GM12878 (cell line): ENCODE results near the gene MBD3L2. TPM values are rescaled to one million over a fixed set of nuclear protein-coding genes. Genes with fewer than 3 reads are reported as not detected.

Experiments
- ATF7 ChIP-seq: fragments of 450-650 bp; IDR thresholded peaks from 2 replicates; pipeline ENCODE4 v1.6.1; 2016; ENCODE audit warnings: low read depth, mild to moderate bottlenecking
- BMI1 ChIP-seq: fragments of 450-650 bp; IDR thresholded peaks from 2 replicates; pipeline ENCODE4 v1.6.1; 2016; ENCODE audit warnings: mild to moderate bottlenecking, moderate library complexity, borderline replicate concordance
- CBFB ChIP-seq: IDR thresholded peaks from 2 replicates; pipeline ENCODE4 v1.6.1; 2016; ENCODE audit warnings: antibody characterized with exemption, low read depth
- CHD4 ChIP-seq: fragments of 200-600 bp; sonication (generic); IDR thresholded peaks from 2 replicates; pipeline ENCODE4 v1.6.1; 2016; ENCODE audit warnings: mild to moderate bottlenecking
- FOXK2 ChIP-seq: fragments of 450-650 bp; IDR thresholded peaks from 2 replicates; pipeline ENCODE4 v1.6.1; 2017; ENCODE audit warnings: mild to moderate bottlenecking, moderate library complexity
- GABPA ChIP-seq: IDR thresholded peaks from 2 replicates; pipeline ENCODE4 v1.6.1; 2014; ENCODE audit warnings: antibody characterized with exemption, low read depth, mild to moderate bottlenecking, inconsistent platforms
- GATAD2B ChIP-seq: fragments of 450-650 bp; conservative IDR thresholded peaks from 2 replicates; pipeline ENCODE4 v1.6.1; 2017; ENCODE audit warnings: low read depth, mild to moderate bottlenecking, moderate library complexity
- KDM1A ChIP-seq: fragments of 200-600 bp; sonication (generic); IDR thresholded peaks from 2 replicates; pipeline ENCODE4 v1.6.1; 2016; ENCODE audit warnings: borderline replicate concordance
- MTA2 ChIP-seq: fragments of 450-650 bp; IDR thresholded peaks from 2 replicates; pipeline ENCODE4 v1.6.1; 2016; ENCODE audit warnings: low read depth, mild to moderate bottlenecking, moderate library complexity
- MXI1 ChIP-seq: fragments of 150-350 bp; IDR thresholded peaks from 2 replicates; pipeline ENCODE4 v1.6.1; 2011; ENCODE audit warnings: low read depth, mild to moderate bottlenecking, inconsistent platforms, low read length, improper control_type of control experiment
- MYC ChIP-seq: IDR thresholded peaks from 2 replicates; pipeline ENCODE4 v1.6.1; 2011; ENCODE audit warnings: mild to moderate bottlenecking, low read length, moderate library complexity, inconsistent platforms; ENCODE audit not compliant: insufficient read depth, insufficient replicate concordance, insufficient read length, severe bottlenecking
- NFXL1 ChIP-seq: fragments of 450-650 bp; IDR thresholded peaks from 2 replicates; pipeline ENCODE4 v1.6.1; 2017; ENCODE audit warnings: antibody characterized with exemption, mild to moderate bottlenecking, borderline replicate concordance
- PML ChIP-seq: IDR thresholded peaks from 2 replicates; pipeline ENCODE4 v1.6.1; 2012; ENCODE audit warnings: low read length, inconsistent platforms
- RELA ChIP-seq: fragments of 450-650 bp; IDR thresholded peaks from 2 replicates; pipeline ENCODE4 v1.8.0; 2014; ENCODE audit warnings: borderline replicate concordance; ENCODE audit not compliant: partially characterized antibody
- RFX5 ChIP-seq: IDR thresholded peaks from 2 replicates; pipeline ENCODE4 v1.6.1; 2011; ENCODE audit warnings: low read depth, low read length, improper control_type of control experiment
- SMAD1 ChIP-seq: fragments of 450-650 bp; IDR thresholded peaks from 2 replicates; pipeline ENCODE4 v1.6.1; 2018; ENCODE audit warnings: mild to moderate bottlenecking, low read depth; ENCODE audit not compliant: partially characterized antibody
- SPI1 ChIP-seq: IDR thresholded peaks from 2 replicates; pipeline ENCODE4 v1.6.1; 2011; ENCODE audit warnings: low read depth, mild to moderate bottlenecking, low read length, moderate library complexity, borderline replicate concordance; ENCODE audit not compliant: insufficient read depth
- TAF1 ChIP-seq: IDR thresholded peaks from 2 replicates; pipeline ENCODE4 v1.6.1; 2011; ENCODE audit warnings: mild to moderate bottlenecking, low read depth, low read length, borderline replicate concordance
- ZNF207 ChIP-seq: fragments of 450-650 bp; IDR thresholded peaks from 2 replicates; pipeline ENCODE4 v1.6.1; 2014; ENCODE audit warnings: antibody characterized with exemption, mild to moderate bottlenecking, borderline replicate concordance
- ZNF217 ChIP-seq: fragments of 450-650 bp; IDR thresholded peaks from 2 replicates; pipeline ENCODE4 v1.6.1; 2017; ENCODE audit warnings: antibody characterized with exemption, mild to moderate bottlenecking
- ZNF274 ChIP-seq: IDR thresholded peaks from one replicate; pipeline ENCODE4 v1.8.0; 2011; ENCODE audit not compliant: insufficient read length, insufficient read depth
- ZSCAN29 ChIP-seq: fragments of 450-650 bp; IDR thresholded peaks from 2 replicates; pipeline ENCODE4 v1.6.1; 2017; ENCODE audit warnings: mild to moderate bottlenecking, moderate library complexity
- polyA plus RNA-seq, 11 experiments: library from polyadenylated mRNA; depleted of rRNA in 4 of 11; unstranded in 6 of 11; stranded (reverse) in 5 of 11; fragments of >200 nt; fragmentation: Nextera tagmentation in 4 of 11; fragmentation: Illumina TruSeq in 1 of 11; extraction: Ambion mirVana in 4 of 11; extraction: Trizol in 1 of 11; gene quantifications; 1 replicate in 1 of 11; 2 replicates in 10 of 11; pipeline versions ENCODE4 v1.2.1 to v1.2.3, GENCODE V29; 2011 to 2016; ENCODE audit warnings: inconsistent platforms in 2 of 11, missing spikeins in 2 of 11, low read depth in 1 of 11
- total RNA-seq, 4 experiments: library from RNA; depleted of rRNA in 3 of 4; stranded (reverse); fragments of >200 nt in 3 of 4; fragmentation: Illumina TruSeq in 1 of 4; extraction: Trizol in 1 of 4; gene quantifications; 2 replicates each; pipeline versions ENCODE4 v1.2.1 to v1.2.3, GENCODE V29; 2013 to 2021
- TF ChIP-seq, protein P1 (sequence below): fragments of 450-650 bp; formaldehyde crosslinking; IDR thresholded peaks from 2 replicates; pipeline ENCODE4 v1.4.0; 2020; ENCODE audit warnings: mild to moderate bottlenecking, moderate library complexity
- TF ChIP-seq, protein P2 (sequence below): IDR thresholded peaks from 2 replicates; pipeline ENCODE4 v1.6.1; 2011; ENCODE audit warnings: borderline replicate concordance, low read depth, mild to moderate bottlenecking, moderate library complexity, low read length; ENCODE audit not compliant: insufficient read depth, poor library complexity, severe bottlenecking
- TF ChIP-seq, protein P3 (sequence below): IDR thresholded peaks from 2 replicates; pipeline ENCODE4 v1.6.1; 2012; ENCODE audit warnings: low read depth, low read length, improper control_type of control experiment
- TF ChIP-seq, protein P4 (sequence below): fragments of 450-650 bp; IDR thresholded peaks from 2 replicates; pipeline ENCODE4 v1.6.1; 2016; ENCODE audit warnings: mild to moderate bottlenecking

MBD3L2 gene
- total and polyA plus RNA-seq, 10 of the 15 experiments (the other 5 are each of a cell fraction or from before 2014, with no cell fraction given), result not detected

DNA sequence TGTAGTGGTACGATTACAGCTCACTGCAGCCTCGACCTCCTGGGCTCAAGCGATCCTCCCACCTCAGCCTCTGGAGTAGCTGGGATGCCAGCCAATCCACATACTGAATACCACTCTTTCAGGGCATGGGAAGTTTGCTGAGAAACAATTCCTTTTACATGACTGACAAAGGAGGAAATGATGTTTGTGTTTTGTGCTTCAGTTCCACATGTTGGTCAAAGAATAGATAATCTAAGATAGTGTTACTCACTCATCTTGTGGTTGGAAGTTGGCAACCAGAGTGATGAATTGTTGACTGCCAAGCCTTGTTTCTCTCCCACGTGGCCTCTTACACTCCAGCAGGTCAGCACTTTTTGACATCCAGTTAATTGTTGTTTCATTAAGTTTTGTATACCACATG is 35.4 kb upstream of the MBD3L2 start (continued):
- TF ChIP-seq KDM1A, result no peak
- no peak for TF ChIP-seq CBFB
- TF ChIP-seq SMAD1, result no peak
- no peak for TF ChIP-seq MYC
- peak; percentile 87 for TF ChIP-seq SPI1
- no peak for TF ChIP-seq GATAD2B
- TF ChIP-seq BMI1, result no peak
- TF ChIP-seq FOXK2, result no peak
- TF ChIP-seq MTA2, result peak; percentile 78
- no peak for TF ChIP-seq ZNF274
- TF ChIP-seq, protein P1, sequence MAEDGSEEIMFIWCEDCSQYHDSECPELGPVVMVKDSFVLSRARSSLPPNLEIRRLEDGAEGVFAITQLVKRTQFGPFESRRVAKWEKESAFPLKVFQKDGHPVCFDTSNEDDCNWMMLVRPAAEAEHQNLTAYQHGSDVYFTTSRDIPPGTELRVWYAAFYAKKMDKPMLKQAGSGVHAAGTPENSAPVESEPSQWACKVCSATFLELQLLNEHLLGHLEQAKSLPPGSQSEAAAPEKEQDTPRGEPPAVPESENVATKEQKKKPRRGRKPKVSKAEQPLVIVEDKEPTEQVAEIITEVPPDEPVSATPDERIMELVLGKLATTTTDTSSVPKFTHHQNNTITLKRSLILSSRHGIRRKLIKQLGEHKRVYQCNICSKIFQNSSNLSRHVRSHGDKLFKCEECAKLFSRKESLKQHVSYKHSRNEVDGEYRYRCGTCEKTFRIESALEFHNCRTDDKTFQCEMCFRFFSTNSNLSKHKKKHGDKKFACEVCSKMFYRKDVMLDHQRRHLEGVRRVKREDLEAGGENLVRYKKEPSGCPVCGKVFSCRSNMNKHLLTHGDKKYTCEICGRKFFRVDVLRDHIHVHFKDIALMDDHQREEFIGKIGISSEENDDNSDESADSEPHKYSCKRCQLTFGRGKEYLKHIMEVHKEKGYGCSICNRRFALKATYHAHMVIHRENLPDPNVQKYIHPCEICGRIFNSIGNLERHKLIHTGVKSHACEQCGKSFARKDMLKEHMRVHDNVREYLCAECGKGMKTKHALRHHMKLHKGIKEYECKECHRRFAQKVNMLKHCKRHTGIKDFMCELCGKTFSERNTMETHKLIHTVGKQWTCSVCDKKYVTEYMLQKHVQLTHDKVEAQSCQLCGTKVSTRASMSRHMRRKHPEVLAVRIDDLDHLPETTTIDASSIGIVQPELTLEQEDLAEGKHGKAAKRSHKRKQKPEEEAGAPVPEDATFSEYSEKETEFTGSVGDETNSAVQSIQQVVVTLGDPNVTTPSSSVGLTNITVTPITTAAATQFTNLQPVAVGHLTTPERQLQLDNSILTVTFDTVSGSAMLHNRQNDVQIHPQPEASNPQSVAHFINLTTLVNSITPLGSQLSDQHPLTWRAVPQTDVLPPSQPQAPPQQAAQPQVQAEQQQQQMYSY (CRISPR knock-in tag), result no peak
- no peak for TF ChIP-seq CHD4
- TF ChIP-seq NFXL1, result no peak
- TF ChIP-seq ZNF217, result no peak
- TF ChIP-seq, protein P2, sequence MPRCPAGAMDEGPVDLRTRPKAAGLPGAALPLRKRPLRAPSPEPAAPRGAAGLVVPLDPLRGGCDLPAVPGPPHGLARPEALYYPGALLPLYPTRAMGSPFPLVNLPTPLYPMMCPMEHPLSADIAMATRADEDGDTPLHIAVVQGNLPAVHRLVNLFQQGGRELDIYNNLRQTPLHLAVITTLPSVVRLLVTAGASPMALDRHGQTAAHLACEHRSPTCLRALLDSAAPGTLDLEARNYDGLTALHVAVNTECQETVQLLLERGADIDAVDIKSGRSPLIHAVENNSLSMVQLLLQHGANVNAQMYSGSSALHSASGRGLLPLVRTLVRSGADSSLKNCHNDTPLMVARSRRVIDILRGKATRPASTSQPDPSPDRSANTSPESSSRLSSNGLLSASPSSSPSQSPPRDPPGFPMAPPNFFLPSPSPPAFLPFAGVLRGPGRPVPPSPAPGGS, result no peak
- TF ChIP-seq RELA, result peak; percentile 35
- no peak for TF ChIP-seq RFX5
- no peak for TF ChIP-seq ZNF207
- no peak for TF ChIP-seq ZSCAN29
- TF ChIP-seq, protein P3, sequence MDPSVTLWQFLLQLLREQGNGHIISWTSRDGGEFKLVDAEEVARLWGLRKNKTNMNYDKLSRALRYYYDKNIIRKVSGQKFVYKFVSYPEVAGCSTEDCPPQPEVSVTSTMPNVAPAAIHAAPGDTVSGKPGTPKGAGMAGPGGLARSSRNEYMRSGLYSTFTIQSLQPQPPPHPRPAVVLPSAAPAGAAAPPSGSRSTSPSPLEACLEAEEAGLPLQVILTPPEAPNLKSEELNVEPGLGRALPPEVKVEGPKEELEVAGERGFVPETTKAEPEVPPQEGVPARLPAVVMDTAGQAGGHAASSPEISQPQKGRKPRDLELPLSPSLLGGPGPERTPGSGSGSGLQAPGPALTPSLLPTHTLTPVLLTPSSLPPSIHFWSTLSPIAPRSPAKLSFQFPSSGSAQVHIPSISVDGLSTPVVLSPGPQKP, result no peak
- TF ChIP-seq MXI1, result peak; percentile 62
- TF ChIP-seq, protein P4, sequence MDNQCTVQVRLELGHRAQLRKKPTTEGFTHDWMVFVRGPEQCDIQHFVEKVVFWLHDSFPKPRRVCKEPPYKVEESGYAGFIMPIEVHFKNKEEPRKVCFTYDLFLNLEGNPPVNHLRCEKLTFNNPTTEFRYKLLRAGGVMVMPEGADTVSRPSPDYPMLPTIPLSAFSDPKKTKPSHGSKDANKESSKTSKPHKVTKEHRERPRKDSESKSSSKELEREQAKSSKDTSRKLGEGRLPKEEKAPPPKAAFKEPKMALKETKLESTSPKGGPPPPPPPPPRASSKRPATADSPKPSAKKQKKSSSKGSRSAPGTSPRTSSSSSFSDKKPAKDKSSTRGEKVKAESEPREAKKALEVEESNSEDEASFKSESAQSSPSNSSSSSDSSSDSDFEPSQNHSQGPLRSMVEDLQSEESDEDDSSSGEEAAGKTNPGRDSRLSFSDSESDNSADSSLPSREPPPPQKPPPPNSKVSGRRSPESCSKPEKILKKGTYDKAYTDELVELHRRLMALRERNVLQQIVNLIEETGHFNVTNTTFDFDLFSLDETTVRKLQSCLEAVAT, result 0 out of 2 replicates have a peak, but pooled peaks have one; percentile 47
- TF ChIP-seq TAF1, result no peak
- TF ChIP-seq GABPA, result no peak
- TF ChIP-seq ATF7, result peak; percentile 77
- TF ChIP-seq PML, result no peak
